Breast epithelium (tissue), 3 donors: ENCODE data around the gene NPR2.

Experiments
- POLR2AphosphoS5 ChIP-seq, 3 donors: sonication (generic); formaldehyde crosslinking; IDR thresholded peaks; one replicate each; pipeline ENCODE4 v1.6.1; 2017; ENCODE audit warnings: antibody characterized with exemption in 3 of 3
- TF ChIP-seq, protein P1 (sequence below), 3 donors: fragments of 450-650 bp; IDR thresholded peaks; one replicate each; pipeline ENCODE4 v1.5.1; 2016 to 2017; ENCODE audit warnings: antibody characterized with exemption in 3 of 3, mild to moderate bottlenecking in 3 of 3, moderate library complexity in 3 of 3

DNA sequence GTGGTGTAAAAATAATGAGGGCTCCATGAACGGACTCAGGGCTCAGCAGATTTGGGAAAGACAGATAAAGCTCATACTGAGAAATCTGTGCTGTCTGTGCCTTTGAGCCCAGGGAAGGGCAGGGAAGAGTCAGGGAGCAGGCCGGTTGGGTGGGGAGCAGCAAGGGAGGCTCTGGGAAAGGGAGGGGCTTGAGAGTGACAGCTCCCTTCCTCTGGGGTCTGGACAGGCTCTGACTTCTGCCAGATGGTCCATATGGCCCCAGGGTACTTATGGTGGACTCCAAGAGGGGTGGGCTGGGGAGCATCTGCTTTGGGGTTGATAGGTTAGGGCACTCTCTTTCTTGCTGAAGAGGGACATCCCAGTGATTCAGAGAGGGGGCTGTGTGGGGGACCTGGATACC, 2.1 kb downstream of the NPR2 start:
- TF ChIP-seq, protein P1, sequence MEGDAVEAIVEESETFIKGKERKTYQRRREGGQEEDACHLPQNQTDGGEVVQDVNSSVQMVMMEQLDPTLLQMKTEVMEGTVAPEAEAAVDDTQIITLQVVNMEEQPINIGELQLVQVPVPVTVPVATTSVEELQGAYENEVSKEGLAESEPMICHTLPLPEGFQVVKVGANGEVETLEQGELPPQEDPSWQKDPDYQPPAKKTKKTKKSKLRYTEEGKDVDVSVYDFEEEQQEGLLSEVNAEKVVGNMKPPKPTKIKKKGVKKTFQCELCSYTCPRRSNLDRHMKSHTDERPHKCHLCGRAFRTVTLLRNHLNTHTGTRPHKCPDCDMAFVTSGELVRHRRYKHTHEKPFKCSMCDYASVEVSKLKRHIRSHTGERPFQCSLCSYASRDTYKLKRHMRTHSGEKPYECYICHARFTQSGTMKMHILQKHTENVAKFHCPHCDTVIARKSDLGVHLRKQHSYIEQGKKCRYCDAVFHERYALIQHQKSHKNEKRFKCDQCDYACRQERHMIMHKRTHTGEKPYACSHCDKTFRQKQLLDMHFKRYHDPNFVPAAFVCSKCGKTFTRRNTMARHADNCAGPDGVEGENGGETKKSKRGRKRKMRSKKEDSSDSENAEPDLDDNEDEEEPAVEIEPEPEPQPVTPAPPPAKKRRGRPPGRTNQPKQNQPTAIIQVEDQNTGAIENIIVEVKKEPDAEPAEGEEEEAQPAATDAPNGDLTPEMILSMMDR (IDR thresholded peaks at IDR 0.05): no peak
- no peak for TF ChIP-seq POLR2AphosphoS5 (IDR thresholded peaks at IDR 0.05)
